Fibroblast of lung (primary cell): ENCODE measurements around the gene C6orf132. TPM values are rescaled to one million over a fixed set of nuclear protein-coding genes. Genes with fewer than 3 reads are reported as not detected.
"Not testable (repeated sequence)": the region's sequence is repeated elsewhere in the genome, so short reads cannot be mapped to it uniquely, and the experiment has no call there.

Experiments
- DNase-seq, 2 donors: peaks; one replicate each; pipeline versions ENCODE4 v3.0.0 to v3.0.0-alpha.2; 2010; ENCODE audit warnings: low read depth in 2 of 2
- H2AFZ ChIP-seq: 2 replicates; pipeline ENCODE4 v1.5.1; 2012; ENCODE audit warnings: low read length, control low read depth, inconsistent platforms
- H3K27ac ChIP-seq: 2 replicates; pipeline ENCODE4 v1.5.1; 2011; ENCODE audit warnings: low read length, control low read depth; ENCODE audit not compliant: insufficient read depth
- H3K27me3 ChIP-seq: 2 replicates; pipeline ENCODE4 v1.5.1; 2011; ENCODE audit warnings: mild to moderate bottlenecking, low read length; ENCODE audit not compliant: control insufficient read depth, insufficient read depth
- H3K36me3 ChIP-seq: 2 replicates; pipeline ENCODE4 v1.5.1; 2011; ENCODE audit warnings: low read length; ENCODE audit not compliant: control insufficient read depth, insufficient read depth
- H3K4me1 ChIP-seq: 2 replicates; pipeline ENCODE4 v1.5.1; 2011; ENCODE audit warnings: low read length; ENCODE audit not compliant: control insufficient read depth, insufficient read depth; ENCODE audit errors: extremely low read depth
- H3K4me2 ChIP-seq: 2 replicates; pipeline ENCODE4 v1.5.1; 2011; ENCODE audit warnings: low read length, control low read depth; ENCODE audit not compliant: insufficient read depth; ENCODE audit errors: extremely low read depth
- H3K4me3 ChIP-seq, 4 experiments: fragments of 200-600 bp in 1 of 4; sonication (generic) in 1 of 4; replicated peaks in 1 of 4; 2 replicates each; pipeline ENCODE4 v1.5.1; 2011 to 2016; ENCODE audit warnings: low read length in 4 of 4, low read depth in 3 of 4, mild to moderate bottlenecking in 3 of 4, control low read depth in 2 of 4, inconsistent platforms in 1 of 4, mixed read lengths in 1 of 4; ENCODE audit not compliant: insufficient read depth in 1 of 4; ENCODE audit errors: control extremely low read depth in 1 of 4
- H3K79me2 ChIP-seq: 2 replicates; pipeline ENCODE4 v1.5.1; 2012; ENCODE audit warnings: mild to moderate bottlenecking, low read length, inconsistent platforms; ENCODE audit not compliant: control insufficient read depth, insufficient read depth
- H3K9ac ChIP-seq: 2 replicates; pipeline ENCODE4 v1.5.1; 2011; ENCODE audit warnings: mild to moderate bottlenecking, low read length, control low read depth; ENCODE audit not compliant: insufficient read depth
- H3K9me3 ChIP-seq: 2 replicates; pipeline ENCODE4 v1.5.1; 2012; ENCODE audit warnings: low read depth, low read length; ENCODE audit not compliant: control insufficient read depth, insufficient read depth
- H4K20me1 ChIP-seq: 2 replicates; pipeline ENCODE4 v1.5.1; 2011; ENCODE audit warnings: low read length; ENCODE audit not compliant: control insufficient read depth, insufficient read depth; ENCODE audit errors: extremely low read depth
- CTCF ChIP-seq, 2 donors: IDR thresholded peaks in 1 of 2; conservative IDR thresholded peaks in 1 of 2; 1 replicate in 1 of 2; 2 replicates in 1 of 2; pipeline ENCODE4 v1.5.1; 2011 to 2012; ENCODE audit warnings: low read length in 2 of 2, control low read depth in 1 of 2, inconsistent platforms in 1 of 2, low read depth in 1 of 2, mild to moderate bottlenecking in 1 of 2
- EZH2 ChIP-seq: IDR thresholded peaks from 2 replicates; pipeline ENCODE4 v1.5.1; 2012; ENCODE audit warnings: low read length, control low read depth, mild to moderate bottlenecking; ENCODE audit errors: missing control alignments
- polyA plus RNA-seq, 2 donors: library from polyadenylated mRNA; depleted of rRNA in 1 of 2; stranded (reverse) in 1 of 2; unstranded in 1 of 2; fragments of >200 nt; gene quantifications; 2 replicates each; pipeline ENCODE4 v1.2.1, GENCODE V29; 2011 to 2012; ENCODE audit warnings: missing spikeins in 1 of 2
- total RNA-seq: library from RNA; depleted of rRNA; stranded (reverse); fragments of >200 nt; gene quantifications from 2 replicates; pipeline ENCODE4 v1.2.1, GENCODE V29; 2014

Gene C6orf132
- total and polyA plus RNA-seq, 2 donors (not counting 1 experiment from before 2014, with no cell fraction given), result 0.87 to 1.2 TPM

GRCh38 chr6:42153921-42154320, 11.5 kb upstream of the C6orf132 start:
- H3K4me3 ChIP-seq, result no peak overlapping the region
- H3K27ac ChIP-seq, result no peak overlapping the region
- H2AFZ ChIP-seq, result no peak overlapping the region
- peaks cover 4% of the 10 kb centered on the region for H3K4me1 ChIP-seq
- DNase-seq, result no peak
- TF ChIP-seq EZH2 (no peak), CTCF (conservative IDR thresholded peaks at IDR 0.05 in 1 of 2, IDR thresholded peaks at IDR 0.05 in 1 of 2; ENCODE audit: low read depth in 1 of 2, low read length in 2 of 2) (no peak)
- no peak overlapping the region for H3K4me2 ChIP-seq
- H3K9me3 ChIP-seq, result no peaks in the 10 kb centered on the region
- H3K27me3 ChIP-seq, result peaks cover 3% of the 10 kb centered on the region
- no peaks in the 10 kb centered on the region for H3K36me3 ChIP-seq
- no peak overlapping the region for H3K9ac ChIP-seq
- H4K20me1 ChIP-seq, result no peaks in the 10 kb centered on the region
- H3K79me2 ChIP-seq, result no peaks in the 10 kb centered on the region

- not testable (repeated sequence) for H3K4me2 ChIP-seq, H3K79me2 ChIP-seq, H3K36me3 ChIP-seq, H3K9ac ChIP-seq, DNase-seq, H3K4me1 ChIP-seq, H3K4me3 ChIP-seq, H4K20me1 ChIP-seq, H3K27ac ChIP-seq, H3K9me3 ChIP-seq, H2AFZ ChIP-seq, H3K27me3 ChIP-seq
These were observed 10.3 kb upstream of the C6orf132 start for GRCh38 chr6:42152528-42153213.

GRCh38 chr6:42152024-42152423, 9.6 kb upstream of the C6orf132 start:
- Histone ChIP-seq H3K4me3 (no peak overlapping the region), H3K9me3 (no peaks in the 10 kb centered on the region)
- TF ChIP-seq EZH2 (no peak), CTCF (conservative IDR thresholded peaks at IDR 0.05 in 1 of 2, IDR thresholded peaks at IDR 0.05 in 1 of 2; ENCODE audit: low read depth in 1 of 2, low read length in 2 of 2) (no peak)

More at GRCh38 chr6:42152024-42152423, 9.6 kb upstream of the C6orf132 start:
- no peaks in the 10 kb centered on the region for H4K20me1 ChIP-seq
- H3K27me3 ChIP-seq, result peaks cover 3% of the 10 kb centered on the region
- no peak for DNase-seq
- no peak overlapping the region for H2AFZ ChIP-seq
- no peak overlapping the region for H3K27ac ChIP-seq
- H3K4me1 ChIP-seq, result no peaks in the 10 kb centered on the region
- no peak overlapping the region for H3K9ac ChIP-seq
- H3K79me2 ChIP-seq, result no peaks in the 10 kb centered on the region
- H3K4me2 ChIP-seq, result no peak overlapping the region
- no peaks in the 10 kb centered on the region for H3K36me3 ChIP-seq
